Measurements from ENCODE around the gene ATP2C2. TPM values are rescaled to one million over a fixed set of nuclear protein-coding genes. Genes with fewer than 3 reads are reported as not detected.

The ATP2C2 gene, protein sequence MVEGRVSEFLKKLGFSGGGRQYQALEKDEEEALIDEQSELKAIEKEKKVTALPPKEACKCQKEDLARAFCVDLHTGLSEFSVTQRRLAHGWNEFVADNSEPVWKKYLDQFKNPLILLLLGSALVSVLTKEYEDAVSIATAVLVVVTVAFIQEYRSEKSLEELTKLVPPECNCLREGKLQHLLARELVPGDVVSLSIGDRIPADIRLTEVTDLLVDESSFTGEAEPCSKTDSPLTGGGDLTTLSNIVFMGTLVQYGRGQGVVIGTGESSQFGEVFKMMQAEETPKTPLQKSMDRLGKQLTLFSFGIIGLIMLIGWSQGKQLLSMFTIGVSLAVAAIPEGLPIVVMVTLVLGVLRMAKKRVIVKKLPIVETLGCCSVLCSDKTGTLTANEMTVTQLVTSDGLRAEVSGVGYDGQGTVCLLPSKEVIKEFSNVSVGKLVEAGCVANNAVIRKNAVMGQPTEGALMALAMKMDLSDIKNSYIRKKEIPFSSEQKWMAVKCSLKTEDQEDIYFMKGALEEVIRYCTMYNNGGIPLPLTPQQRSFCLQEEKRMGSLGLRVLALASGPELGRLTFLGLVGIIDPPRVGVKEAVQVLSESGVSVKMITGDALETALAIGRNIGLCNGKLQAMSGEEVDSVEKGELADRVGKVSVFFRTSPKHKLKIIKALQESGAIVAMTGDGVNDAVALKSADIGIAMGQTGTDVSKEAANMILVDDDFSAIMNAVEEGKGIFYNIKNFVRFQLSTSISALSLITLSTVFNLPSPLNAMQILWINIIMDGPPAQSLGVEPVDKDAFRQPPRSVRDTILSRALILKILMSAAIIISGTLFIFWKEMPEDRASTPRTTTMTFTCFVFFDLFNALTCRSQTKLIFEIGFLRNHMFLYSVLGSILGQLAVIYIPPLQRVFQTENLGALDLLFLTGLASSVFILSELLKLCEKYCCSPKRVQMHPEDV
- not detected for polyA plus RNA-seq (ENCODE audit: low read depth in 6 of 6)

DNA sequence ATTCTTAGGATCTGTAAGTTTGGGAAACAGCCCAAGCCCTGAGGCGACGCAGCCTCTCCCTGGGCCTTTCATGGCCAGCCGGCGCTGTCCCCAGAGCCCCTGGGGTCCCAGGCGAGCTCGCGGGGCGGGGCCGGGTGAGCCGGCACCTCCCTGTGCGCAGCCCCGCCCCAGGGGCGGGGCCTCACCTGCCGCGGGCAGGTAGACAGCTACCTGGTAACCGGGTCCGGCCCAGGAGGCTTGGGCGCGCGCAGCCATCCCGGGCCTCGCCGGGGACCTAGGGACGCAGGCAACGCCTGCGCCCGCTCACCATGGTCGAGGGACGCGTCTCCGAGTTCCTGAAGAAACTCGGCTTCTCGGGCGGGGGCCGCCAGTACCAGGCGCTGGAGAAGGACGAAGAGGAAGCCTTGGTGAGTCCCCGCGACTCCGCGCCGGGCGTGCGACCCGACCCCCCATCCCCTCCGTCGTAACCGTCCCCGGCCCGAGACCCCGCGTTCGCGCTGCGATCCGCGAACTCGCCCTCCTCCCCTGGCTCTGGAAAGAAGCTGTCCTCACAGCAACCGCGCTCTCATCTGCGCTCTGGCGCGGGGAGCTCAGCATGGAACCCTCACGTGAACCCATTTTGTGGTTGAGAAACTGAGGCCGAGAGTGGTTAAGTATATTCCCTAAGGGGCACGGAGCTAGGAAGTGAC is at the start of gene ATP2C2:
TSS of gene ATP2C2 (plus strand) at position 231 of the 689 bp plus-strand sequence. CDS start at position 309, 78 bp downstream.
- ATAC-seq (ENCODE audit: low read depth in 2 of 2) (no peak), DNase-seq (no peak)
- Mint-ChIP-seq H3K4me1 (peaks cover 4 to 15% (median 6%) of the 10 kb centered on the region in 3 donors), H3K27ac (no peak within 1 kb of the TSS), H3K9me3 (peaks cover 0 to 1% (median 0%) of the 10 kb centered on the region in 7 donors), H3K4me3 (peak within 1 kb of the TSS in 4 of 8 donors; percentile 8 to 35 (median 15)), H3K36me3 (no peaks in the 10 kb centered on the region), H3K27me3 (peaks cover 23 to 65% (median 55%) of the 10 kb centered on the region in 3 donors)

GRCh38 chr16:84319146-84319760 is 49.1 kb upstream of the ATP2C2 start:
- H3K27me3 Mint-ChIP-seq, result peaks cover 14 to 24% (median 17%) of the 10 kb centered on the region in 3 donors
- no peak overlapping the region for H3K4me3 Mint-ChIP-seq
- peaks cover 0 to 12% (median 8%) of the 10 kb centered on the region in 7 donors for H3K9me3 Mint-ChIP-seq
- no peaks in the 10 kb centered on the region for H3K36me3 Mint-ChIP-seq
- ATAC-seq (ENCODE audit: low read depth in 2 of 2) (no peak), DNase-seq (no peak)
- H3K27ac Mint-ChIP-seq, result peak overlapping the region in 1 of 6 donors; percentile 40
- H3K4me1 Mint-ChIP-seq, result no peaks in the 10 kb centered on the region

DNA sequence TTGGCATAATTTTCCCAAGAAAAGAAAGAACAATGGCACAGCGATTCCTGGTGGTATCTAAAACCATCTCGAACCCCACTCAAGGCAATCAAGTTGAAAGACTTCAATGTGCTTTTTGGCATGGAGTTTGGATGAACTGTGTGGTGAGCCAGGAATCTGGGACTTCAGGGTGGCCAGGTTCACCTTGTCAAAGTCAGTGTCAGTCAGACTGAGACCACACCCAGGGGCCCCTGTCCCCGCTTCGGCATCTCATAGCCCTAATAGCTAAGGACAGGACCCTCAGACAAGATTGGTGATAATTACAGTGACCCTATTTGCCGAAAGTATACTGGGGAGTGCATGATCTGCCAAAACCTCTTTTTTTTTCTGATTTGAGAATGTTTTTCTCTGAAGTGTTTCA is 47.8 kb upstream of the ATP2C2 start:
- peaks cover 0 to 12% (median 8%) of the 10 kb centered on the region in 7 donors for H3K9me3 Mint-ChIP-seq
- no peak overlapping the region for H3K4me3 Mint-ChIP-seq
- DNase-seq, result no peak
- no peaks in the 10 kb centered on the region for H3K4me1 Mint-ChIP-seq
- no peak for ATAC-seq (ENCODE audit: low read depth in 2 of 2)
- peaks cover 5 to 15% (median 7%) of the 10 kb centered on the region in 3 donors for H3K27me3 Mint-ChIP-seq
- H3K27ac Mint-ChIP-seq, result no peak overlapping the region
- H3K36me3 Mint-ChIP-seq, result no peaks in the 10 kb centered on the region

DNA sequence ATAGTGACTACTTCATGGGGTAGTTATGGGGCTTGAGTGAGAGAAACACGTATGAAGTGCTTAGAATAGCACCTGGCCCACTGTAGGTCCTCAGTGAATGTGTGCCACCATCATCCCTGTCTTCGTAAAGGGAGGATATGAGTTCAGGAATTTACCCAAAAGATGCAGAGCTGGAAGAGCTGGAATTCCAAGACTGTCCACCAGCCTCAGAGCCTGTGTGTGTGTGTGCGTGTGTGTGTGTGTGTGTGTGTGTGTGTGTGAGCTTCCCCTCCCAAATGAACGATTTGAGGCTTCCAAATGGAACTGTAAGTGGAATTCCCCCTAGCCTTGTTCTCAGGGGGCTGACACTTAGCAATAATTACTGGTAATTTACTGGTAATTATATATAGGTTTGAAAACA is 46.4 kb upstream of the ATP2C2 start:
- no peaks in the 10 kb centered on the region for H3K36me3 Mint-ChIP-seq
- no peak for ATAC-seq (ENCODE audit: low read depth in 2 of 2)
- DNase-seq, result no peak
- H3K27me3 Mint-ChIP-seq, result peaks cover 0 to 10% (median 0%) of the 10 kb centered on the region in 3 donors
- no peak overlapping the region for H3K27ac Mint-ChIP-seq
- no peaks in the 10 kb centered on the region for H3K4me1 Mint-ChIP-seq
- H3K9me3 Mint-ChIP-seq, result peaks cover 0 to 12% (median 8%) of the 10 kb centered on the region in 7 donors
- H3K4me3 Mint-ChIP-seq, result no peak overlapping the region

- peaks cover 0 to 12% (median 2%) of the 10 kb centered on the region in 3 donors for H3K27me3 Mint-ChIP-seq
- H3K4me3 Mint-ChIP-seq, result no peak overlapping the region
- DNase-seq (no peak), ATAC-seq (ENCODE audit: low read depth in 2 of 2) (no peak)
- H3K9me3 Mint-ChIP-seq, result peaks cover 0 to 7% (median 5%) of the 10 kb centered on the region in 7 donors
- H3K4me1 Mint-ChIP-seq, result no peaks in the 10 kb centered on the region
- no peaks in the 10 kb centered on the region for H3K36me3 Mint-ChIP-seq
- no peak overlapping the region for H3K27ac Mint-ChIP-seq
Measured at GRCh38 chr16:84322749-84323148, 45.6 kb upstream of the ATP2C2 start.

DNA sequence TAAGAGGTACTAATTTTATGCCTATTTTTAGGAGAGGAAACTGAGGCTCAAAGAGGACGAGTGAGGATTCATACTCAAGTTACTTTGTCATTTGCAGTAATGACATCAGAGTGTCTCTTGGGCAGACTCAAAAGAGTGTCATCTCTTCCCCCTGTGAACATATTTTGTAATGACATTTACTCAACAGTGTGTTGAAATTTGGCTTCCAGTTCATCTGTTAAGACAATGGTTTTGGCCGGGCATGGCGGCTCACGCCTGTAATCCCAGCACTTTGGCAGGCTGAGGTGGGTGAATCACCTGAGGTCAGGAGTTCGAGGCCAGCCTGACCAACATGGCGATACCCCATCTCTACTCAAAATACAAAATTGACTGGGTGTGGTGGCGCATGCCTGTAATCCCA is 44.7 kb upstream of the ATP2C2 start:
- ATAC-seq (ENCODE audit: low read depth in 2 of 2) (no peak), DNase-seq (no peak)
- no peak overlapping the region for H3K4me3 Mint-ChIP-seq
- no peaks in the 10 kb centered on the region for H3K4me1 Mint-ChIP-seq
- H3K27me3 Mint-ChIP-seq, result peaks cover 0 to 14% (median 7%) of the 10 kb centered on the region in 3 donors
- no peaks in the 10 kb centered on the region for H3K36me3 Mint-ChIP-seq
- peaks cover 0 to 5% (median 4%) of the 10 kb centered on the region in 7 donors for H3K9me3 Mint-ChIP-seq
- H3K27ac Mint-ChIP-seq, result no peak overlapping the region

DNA sequence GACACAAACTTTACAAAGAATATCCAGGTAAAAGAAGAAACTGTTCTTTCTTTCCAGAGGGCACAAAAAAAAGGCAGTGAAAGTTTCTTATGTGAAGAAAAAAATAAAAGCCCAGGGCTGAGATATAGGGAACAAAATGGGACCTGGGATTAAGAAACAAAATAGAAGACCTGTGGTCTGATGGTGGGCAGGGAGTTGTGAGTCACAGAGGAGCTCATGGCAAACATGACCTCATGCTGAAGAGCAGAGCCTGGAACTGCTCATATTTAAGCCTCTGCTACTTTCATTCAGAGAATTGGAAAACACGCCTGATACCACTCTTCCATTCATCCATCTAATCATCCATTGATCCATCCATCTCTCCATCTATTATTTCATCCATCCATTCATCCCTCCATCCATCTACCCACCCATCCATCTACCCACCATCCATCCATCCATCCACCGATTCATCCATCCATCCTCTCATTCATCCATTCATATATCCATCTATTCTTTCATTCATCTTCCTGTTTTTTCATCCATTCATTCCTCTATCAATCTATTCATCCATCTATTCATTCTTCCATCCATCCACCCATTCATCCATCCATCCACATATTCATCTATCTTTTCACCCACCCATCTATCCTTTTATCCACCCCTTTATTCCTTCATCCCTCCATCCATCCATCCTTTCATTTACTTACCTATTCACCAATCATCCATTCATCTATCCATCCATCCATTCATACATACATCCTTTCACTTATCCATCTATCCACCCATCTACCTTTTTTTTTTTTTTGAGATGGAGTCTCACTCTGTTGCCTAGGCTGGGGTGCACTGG is 43.7 kb upstream of the ATP2C2 start:
- DNase-seq (no peak), ATAC-seq (ENCODE audit: low read depth in 2 of 2) (no peak)
- no peaks in the 10 kb centered on the region for H3K36me3 Mint-ChIP-seq
- peaks cover 0 to 8% (median 7%) of the 10 kb centered on the region in 3 donors for H3K27me3 Mint-ChIP-seq
- no peak overlapping the region for H3K4me3 Mint-ChIP-seq
- H3K27ac Mint-ChIP-seq, result no peak overlapping the region
- no peaks in the 10 kb centered on the region for H3K4me1 Mint-ChIP-seq
- H3K9me3 Mint-ChIP-seq, result no peaks in the 10 kb centered on the region

DNA sequence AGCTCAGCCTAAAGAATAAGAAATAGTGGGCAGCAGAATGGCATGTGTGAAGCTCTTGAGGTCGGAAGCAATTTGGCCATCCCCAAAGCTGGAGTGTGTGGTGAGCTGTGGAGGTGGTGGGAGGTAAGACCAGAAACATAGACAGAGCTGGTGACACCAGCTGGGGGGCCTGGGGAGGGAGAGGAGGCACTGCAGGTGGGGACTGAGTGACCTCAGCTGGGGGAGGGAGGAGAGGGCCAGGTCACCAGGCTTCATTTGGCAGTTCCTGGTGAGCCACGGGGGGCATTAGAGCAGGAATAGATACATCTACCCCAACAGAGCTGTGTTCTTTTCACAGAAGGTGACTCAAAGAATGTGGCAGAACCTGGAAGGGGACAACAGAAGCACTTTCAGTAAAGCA is 41.8 kb upstream of the ATP2C2 start:
- no peaks in the 10 kb centered on the region for H3K4me1 Mint-ChIP-seq
- no peaks in the 10 kb centered on the region for H3K36me3 Mint-ChIP-seq
- no peak overlapping the region for H3K27ac Mint-ChIP-seq
- peaks cover 0 to 14% (median 6%) of the 10 kb centered on the region in 3 donors for H3K27me3 Mint-ChIP-seq
- DNase-seq, result no peak
- no peak for ATAC-seq (ENCODE audit: low read depth in 2 of 2)
- H3K9me3 Mint-ChIP-seq, result no peaks in the 10 kb centered on the region
- no peak overlapping the region for H3K4me3 Mint-ChIP-seq

GRCh38 chr16:84327926-84328505 is 40.3 kb upstream of the ATP2C2 start:
- Mint-ChIP-seq H3K27me3 (peaks cover 0 to 17% (median 10%) of the 10 kb centered on the region in 3 donors), H3K9me3 (no peaks in the 10 kb centered on the region), H3K27ac (no peak overlapping the region), H3K4me1 (no peaks in the 10 kb centered on the region), H3K4me3 (peak overlapping the region in 1 of 8 donors; percentile 27), H3K36me3 (no peaks in the 10 kb centered on the region)
- no peak for ATAC-seq (ENCODE audit: low read depth in 2 of 2)
- no peak for DNase-seq

DNA sequence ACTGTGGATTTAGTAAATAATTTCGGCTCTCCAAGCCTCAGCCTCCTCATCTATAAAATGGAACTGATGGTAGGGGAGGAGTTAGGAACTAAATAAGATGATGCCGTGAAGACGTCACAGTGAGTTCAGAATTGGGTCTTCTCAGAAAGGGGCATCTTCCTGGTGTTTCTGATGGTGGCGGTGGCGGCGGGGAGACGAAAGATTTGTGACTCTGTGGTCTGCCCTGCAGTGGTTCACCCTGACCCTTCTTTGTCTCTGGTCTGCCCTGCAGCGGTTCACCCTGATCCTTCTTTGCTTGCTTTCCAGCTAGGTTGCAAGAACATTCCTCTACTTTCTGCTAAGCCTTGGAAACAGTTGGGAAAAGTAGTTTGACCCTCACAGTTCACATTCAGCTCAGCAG is 39.3 kb upstream of the ATP2C2 start:
- Mint-ChIP-seq H3K27ac (peak overlapping the region in 1 of 6 donors; percentile 64), H3K4me1 (no peaks in the 10 kb centered on the region), H3K9me3 (peaks cover 0 to 3% (median 0%) of the 10 kb centered on the region in 7 donors), H3K27me3 (peaks cover 0 to 17% (median 14%) of the 10 kb centered on the region in 3 donors), H3K4me3 (no peak overlapping the region), H3K36me3 (no peaks in the 10 kb centered on the region)
- no peak for ATAC-seq (ENCODE audit: low read depth in 2 of 2)
- DNase-seq, result no peak

DNA sequence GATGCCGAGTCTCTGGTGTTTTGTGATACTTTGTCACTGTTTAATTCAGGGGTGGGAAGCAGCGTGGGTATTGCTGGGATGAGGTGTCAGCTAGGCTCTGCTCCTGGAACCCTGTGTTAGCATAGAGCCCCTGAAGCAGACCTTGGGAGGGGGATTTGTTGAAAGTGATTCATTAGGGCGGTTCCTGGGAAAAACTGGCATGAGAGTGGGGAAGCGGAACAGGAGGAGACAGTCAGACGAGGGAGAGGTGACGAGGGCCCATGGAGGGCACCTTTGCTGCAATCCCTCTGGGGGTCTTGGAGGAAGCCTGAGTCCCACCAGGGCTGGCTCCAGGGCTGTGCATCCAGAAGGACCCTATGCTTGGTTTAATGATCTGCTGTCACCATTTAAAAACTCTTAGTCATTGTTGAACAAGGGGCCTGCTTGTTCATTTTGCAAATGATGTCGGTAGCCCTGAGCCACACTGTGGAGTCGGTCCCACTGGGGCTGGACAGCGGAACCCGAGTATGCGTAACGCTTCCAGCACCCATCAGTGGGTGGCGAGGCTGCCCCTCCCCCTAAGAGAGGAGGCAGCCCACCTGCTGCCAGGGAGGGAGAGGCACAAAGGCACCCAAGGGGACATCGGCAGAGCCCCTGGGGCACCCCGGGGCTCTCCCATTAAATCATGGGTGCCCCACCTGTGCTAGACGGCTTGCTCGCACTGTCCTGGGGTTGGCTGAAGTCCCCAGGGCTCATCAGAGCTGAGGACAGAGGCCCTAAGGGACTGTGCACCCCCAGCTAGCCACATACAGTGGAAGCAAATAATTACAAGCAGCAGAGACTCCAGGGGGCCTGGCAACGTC is 38.3 kb upstream of the ATP2C2 start:
- H3K27ac Mint-ChIP-seq, result no peak overlapping the region
- H3K36me3 Mint-ChIP-seq, result peaks cover 0 to under 1% of the 10 kb centered on the region in 2 donors
- ATAC-seq (ENCODE audit: low read depth in 2 of 2), result no peak
- H3K27me3 Mint-ChIP-seq, result peaks cover 0 to 17% (median 14%) of the 10 kb centered on the region in 3 donors
- H3K4me3 Mint-ChIP-seq, result no peak overlapping the region
- H3K9me3 Mint-ChIP-seq, result peaks cover 0 to 9% (median 2%) of the 10 kb centered on the region in 7 donors
- H3K4me1 Mint-ChIP-seq, result no peaks in the 10 kb centered on the region
- no peak for DNase-seq

Measured in naive B cell (primary cell).